ENCODE results near the gene SMIM11.

SMIM11 gene

DNA sequence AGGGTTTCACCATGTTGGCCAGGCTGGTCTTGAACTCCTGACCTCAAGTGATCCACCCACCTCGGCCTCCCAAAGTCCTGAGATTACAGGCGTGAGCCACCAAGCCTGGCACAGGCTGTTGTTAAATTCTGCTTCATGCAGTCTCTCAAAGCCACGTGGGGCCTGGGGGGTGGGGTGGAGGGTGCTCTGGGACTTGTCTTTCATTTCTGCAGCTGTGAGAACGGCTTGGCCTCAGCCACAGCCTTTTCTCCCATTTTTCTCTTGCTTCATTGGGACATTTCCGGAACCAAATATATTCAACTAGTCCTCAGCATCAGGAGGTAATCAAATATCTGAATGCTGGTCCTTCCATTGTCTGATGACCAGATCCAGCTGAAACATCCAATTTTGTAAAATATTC, 39.1 kb upstream of the SMIM11 start:
- no peak for TF ChIP-seq CTCF (IDR thresholded peaks at IDR 0.05; ENCODE audit: low read depth, low read length)
- H3K36me3 ChIP-seq, result no peaks in the 10 kb centered on the region
- no peaks in the 10 kb centered on the region for H3K27me3 ChIP-seq
- no peaks in the 10 kb centered on the region for H3K9me3 ChIP-seq
- DNase-seq, result no peak
- no peak overlapping the region for H3K4me3 ChIP-seq (ENCODE audit: low read depth, low read length)
- H3K4me1 ChIP-seq, result no peaks in the 10 kb centered on the region

DNA sequence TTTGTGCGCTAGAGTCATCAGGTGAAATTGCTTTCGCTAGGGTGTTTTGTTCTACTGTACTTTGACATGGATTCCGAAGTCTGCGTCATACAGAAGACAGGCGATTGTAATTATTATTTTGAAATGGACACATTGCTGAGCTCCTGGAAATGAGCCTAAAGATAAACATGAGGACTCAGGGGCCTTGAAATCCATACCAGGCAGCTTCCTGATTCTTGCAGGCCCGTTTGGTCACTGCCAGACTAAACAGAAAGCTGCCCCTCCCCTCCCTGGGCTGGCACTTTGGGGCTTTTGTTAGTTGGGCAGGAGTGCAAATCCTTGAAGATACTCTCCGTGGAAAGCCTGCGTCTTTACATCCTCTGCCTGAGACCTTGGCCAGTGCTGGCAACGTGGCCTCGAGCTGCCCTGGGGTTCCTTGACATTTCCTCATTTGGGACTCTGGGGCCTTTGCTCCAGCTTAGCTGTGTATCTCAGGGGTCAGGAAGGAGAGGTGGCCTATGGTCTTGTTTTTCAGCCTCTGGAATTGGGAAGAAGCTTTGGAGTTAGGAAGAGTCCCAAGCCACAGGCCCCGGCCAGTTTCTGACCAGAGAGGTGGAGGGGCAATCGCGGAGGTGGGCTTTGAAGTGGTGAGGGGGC, 38.4 kb upstream of the SMIM11 start:
- no peaks in the 10 kb centered on the region for H3K4me1 ChIP-seq
- DNase-seq, result no peak
- no peaks in the 10 kb centered on the region for H3K36me3 ChIP-seq
- no peak for TF ChIP-seq CTCF (IDR thresholded peaks at IDR 0.05; ENCODE audit: low read depth, low read length)
- H3K4me3 ChIP-seq (ENCODE audit: low read depth, low read length), result no peak overlapping the region
- no peaks in the 10 kb centered on the region for H3K9me3 ChIP-seq
- H3K27me3 ChIP-seq, result no peaks in the 10 kb centered on the region

GRCh38 chr21:34337741-34338140, 37.6 kb upstream of the SMIM11 start:
- H3K4me1 ChIP-seq, result no peaks in the 10 kb centered on the region
- no peaks in the 10 kb centered on the region for H3K36me3 ChIP-seq
- no peaks in the 10 kb centered on the region for H3K27me3 ChIP-seq
- no peaks in the 10 kb centered on the region for H3K9me3 ChIP-seq
- DNase-seq, result no peak
- TF ChIP-seq CTCF (IDR thresholded peaks at IDR 0.05; ENCODE audit: low read depth, low read length), result no peak
- no peak overlapping the region for H3K4me3 ChIP-seq (ENCODE audit: low read depth, low read length)

- H3K4me3 ChIP-seq (ENCODE audit: low read depth, low read length), result no peak overlapping the region
These were observed 37.1 kb upstream of the SMIM11 start for GRCh38 chr21:34338226-34338625.

GRCh38 chr21:34340061-34340460, 35.2 kb upstream of the SMIM11 start:
- no peaks in the 10 kb centered on the region for H3K4me1 ChIP-seq
- DNase-seq, result no peak
- TF ChIP-seq CTCF (IDR thresholded peaks at IDR 0.05; ENCODE audit: low read depth, low read length), result no peak
- no peaks in the 10 kb centered on the region for H3K36me3 ChIP-seq
- H3K9me3 ChIP-seq, result no peaks in the 10 kb centered on the region
- H3K27me3 ChIP-seq, result no peaks in the 10 kb centered on the region
- H3K4me3 ChIP-seq (ENCODE audit: low read depth, low read length), result no peak overlapping the region

More at GRCh38 chr21:34338226-34338625, 37.1 kb upstream of the SMIM11 start:
- H3K36me3 ChIP-seq, result no peaks in the 10 kb centered on the region
- no peak for DNase-seq
- no peaks in the 10 kb centered on the region for H3K27me3 ChIP-seq
- H3K4me1 ChIP-seq, result no peaks in the 10 kb centered on the region
- no peaks in the 10 kb centered on the region for H3K9me3 ChIP-seq
- TF ChIP-seq CTCF (IDR thresholded peaks at IDR 0.05; ENCODE audit: low read depth, low read length), result no peak

GRCh38 chr21:34342476-34342875, 32.8 kb upstream of the SMIM11 start:
- Histone ChIP-seq H3K36me3 (no peaks in the 10 kb centered on the region), H3K27me3 (no peaks in the 10 kb centered on the region), H3K9me3 (no peaks in the 10 kb centered on the region), H3K4me3 (ENCODE audit: low read depth, low read length) (no peak overlapping the region), H3K4me1 (no peaks in the 10 kb centered on the region)
- TF ChIP-seq CTCF (IDR thresholded peaks at IDR 0.05; ENCODE audit: low read depth, low read length), result no peak
- no peak for DNase-seq
